ENCODE data around the gene BICRA.
"Not testable (repeated sequence)": the region's sequence is repeated elsewhere in the genome, so short reads cannot be mapped to it uniquely, and the experiment has no call there.

Gene BICRA

DNA sequence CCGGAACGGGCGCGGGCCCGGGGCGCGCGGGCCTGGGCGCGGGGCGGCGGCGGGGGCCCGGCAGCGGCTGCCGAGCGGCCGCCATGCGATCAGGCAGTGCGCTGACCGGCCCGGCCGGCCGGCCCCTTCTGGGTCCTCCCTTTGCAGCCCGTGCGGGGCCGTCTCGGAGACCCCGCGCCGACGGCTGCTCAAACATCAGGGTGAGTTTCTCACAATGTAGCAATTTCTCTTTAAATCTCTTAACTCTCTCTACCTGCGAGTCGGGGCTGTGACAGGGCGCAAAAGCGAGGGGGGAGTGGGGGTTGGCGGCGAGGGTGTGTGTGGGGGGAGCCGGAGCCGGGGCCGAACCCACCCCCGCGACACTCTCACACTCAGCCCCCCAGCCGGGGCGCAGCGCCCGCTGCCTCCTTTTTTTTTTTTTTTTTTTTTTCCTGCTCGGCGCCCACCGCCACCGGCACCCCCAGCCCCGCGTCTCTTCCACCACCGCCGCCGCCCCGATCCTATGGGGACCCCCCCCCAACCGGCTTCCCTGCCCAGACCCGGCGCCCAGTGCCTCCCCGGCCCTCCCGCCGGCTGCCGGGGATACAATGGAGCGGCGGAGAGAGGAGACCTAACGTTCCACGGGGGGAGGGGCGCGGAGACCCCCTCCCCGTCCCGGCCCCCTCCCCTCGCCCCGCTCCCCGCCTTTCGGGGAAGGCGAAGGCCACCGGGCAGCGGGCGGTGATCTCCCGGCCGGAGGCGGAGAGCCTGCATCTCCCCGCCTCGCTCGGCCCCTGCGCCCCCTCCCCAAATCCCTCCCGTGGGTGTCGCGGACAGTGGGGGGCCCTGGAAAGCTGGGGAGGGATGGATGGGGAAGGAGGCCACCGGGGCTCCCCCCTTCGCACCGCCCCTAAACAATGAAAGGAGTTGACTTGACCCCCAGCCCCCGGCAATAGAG lies at the start of gene BICRA:
Gene BICRA (plus strand): TSS at position 166 of the 937 bp plus-strand sequence. CDS start 64,441 bp downstream, outside the sequence.
- H3K4me3 ChIP-seq (ENCODE audit: low read depth, low read length): peak within 1 kb of the TSS; percentile 84

DNA sequence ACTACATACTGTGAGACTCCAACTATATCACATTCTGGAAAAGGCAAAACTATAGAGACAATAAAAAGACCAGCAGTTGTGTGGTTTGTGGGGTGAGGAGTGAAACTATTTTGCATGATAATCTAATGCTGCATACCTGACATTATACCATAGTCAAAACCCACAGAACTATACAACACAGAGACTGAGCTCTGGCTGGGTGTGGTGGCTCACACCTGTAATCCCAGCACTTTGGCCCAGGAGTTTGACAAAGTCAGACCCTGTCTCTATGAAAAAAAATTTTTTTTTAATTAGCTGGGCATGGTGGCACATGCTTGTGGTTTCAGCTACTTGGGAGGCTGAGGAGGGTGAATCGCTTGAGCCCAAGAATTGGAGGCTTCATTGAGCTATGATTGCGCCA lies 47.9 kb upstream of the BICRA start:
- H3K4me3 ChIP-seq (ENCODE audit: low read depth, low read length): no peak overlapping the region

DNA sequence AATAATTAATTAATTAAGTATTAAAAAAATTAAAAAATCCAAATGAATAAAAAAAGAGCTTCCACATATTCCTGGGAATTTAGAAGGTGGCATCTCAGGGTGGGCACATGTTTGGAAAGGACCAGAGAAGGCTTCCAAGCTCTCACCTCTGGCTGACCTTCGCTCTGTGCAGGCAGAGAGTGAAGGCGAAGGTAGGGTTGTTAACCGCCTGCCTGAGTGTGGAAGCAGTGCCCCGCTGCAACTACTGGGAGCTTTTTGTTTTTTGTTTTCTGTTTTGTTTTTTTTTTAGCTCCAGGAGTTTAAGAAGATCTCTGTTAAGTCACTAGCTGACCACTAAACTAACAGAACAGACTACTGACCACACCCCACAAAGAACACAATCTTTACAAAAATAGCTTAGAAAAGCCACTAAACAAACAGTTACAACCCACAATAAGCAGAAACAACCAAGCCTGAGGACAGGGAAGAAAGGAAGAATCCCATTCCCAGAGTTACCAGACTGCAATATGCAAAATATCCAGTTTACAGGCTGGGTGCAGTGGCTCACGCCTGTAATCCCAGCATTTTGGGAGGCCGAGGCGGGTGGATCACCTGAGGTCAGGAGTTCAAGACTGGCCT lies 47.4 kb upstream of the BICRA start:
- no peak overlapping the region for H3K4me3 ChIP-seq (ENCODE audit: low read depth, low read length)

DNA sequence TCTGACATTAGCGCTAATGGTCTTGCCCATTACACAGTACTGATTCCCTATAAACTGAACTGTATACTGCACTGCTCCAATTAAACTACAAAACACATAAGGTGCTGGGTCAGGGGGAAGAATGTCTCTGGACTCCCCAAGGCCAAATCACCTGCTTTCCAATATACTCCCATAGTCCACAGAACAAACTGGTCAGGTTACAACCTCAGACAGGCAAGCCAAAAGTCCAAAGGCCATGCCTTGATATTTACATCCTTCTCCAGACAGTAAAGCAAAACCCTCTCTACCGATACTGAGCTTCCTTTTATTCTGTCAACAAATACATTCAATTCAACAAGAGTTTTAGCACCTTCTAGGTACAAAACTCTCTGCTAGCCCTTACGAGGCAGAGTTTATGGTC lies 44.9 kb upstream of the BICRA start:
- no peak overlapping the region for H3K4me3 ChIP-seq (ENCODE audit: low read depth, low read length)

DNA sequence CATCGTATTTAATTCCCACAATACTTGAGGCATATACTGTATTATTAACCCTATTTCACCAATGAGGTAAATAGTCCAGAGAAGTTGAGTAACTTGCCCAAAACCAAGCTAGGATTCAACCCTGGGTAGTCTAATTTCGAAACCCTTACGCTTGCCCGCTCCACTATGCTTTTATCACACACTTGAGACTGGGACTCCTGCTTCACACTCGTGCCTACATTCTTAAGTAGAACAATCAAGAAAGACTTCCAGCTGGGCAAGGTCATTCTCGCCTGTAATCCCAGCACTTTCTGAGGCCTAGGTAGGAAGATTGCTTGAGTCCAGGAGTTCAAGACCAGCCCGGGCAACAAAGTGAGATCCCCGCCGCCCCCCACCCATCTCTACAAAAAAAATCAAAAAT lies 39.6 kb upstream of the BICRA start:
- no peak overlapping the region for H3K4me3 ChIP-seq (ENCODE audit: low read depth, low read length)

DNA sequence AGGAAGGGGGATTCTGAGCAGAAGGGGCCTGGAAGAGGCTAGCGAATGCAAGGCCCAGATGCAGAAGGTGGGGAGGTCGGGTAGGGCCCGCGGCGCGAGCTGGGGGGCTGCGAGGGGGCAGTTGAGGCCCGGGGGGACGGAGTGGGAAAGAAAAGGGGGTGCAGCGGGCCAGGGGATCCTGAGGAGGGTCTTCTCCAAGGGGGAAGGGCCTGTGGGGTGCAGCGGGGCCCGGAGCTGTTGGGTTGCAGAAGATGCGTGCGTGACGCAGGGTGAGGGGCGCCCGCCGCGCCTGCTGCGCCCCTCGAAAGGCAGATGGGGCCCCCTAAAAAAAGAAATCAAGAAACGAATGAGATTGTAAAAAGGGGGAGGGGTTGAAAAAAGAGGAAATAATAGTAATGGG lies 36.3 kb upstream of the BICRA start:
- H3K4me3 ChIP-seq (ENCODE audit: low read depth, low read length): no peak overlapping the region

DNA sequence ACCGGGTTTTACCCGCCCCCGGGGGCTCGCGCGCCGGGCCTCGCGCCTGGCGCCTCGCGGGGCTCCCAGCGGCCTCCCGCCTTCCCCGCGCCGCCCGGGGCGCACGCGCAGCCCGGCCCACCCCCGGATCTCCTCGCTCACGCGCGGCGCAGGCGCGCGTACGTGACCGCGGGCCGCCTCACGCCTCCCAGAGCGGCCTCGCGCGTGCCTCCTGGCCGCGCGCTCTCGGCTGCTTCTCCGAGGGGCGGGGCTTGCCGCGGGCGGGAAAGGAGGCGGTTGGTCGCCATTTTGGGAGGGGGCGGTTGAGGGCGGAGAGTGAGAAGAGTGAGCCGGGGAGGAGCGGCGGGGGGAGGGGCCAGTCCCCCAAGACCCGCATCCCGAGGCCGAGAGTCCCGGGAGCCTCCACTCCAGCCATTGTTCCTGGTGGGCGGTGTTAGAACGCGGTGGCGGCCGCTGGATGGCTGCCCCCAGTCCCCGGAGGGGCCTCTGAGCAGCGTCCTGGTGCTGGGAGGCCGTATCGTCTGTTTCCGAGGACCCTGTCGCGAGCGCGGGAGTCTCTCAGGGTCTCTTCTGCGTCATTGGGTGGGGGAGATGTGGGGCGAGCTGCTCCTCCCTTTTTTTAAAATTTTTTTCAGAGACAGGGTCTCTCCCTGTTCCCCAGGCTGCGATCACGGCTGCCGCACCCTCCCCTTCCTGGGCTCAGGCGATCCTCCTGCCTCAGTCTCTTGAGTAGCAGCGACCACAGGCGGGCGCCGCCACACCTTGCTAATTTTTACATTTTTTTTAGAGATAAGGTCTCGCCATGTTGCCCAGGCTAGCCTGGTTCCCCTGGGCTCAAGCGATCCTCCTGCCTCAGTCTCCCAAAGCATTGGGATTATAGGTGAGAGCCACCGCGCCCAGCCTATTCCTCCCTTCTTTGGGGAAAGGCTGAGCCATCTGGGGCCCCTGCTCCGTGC lies 35.6 kb upstream of the BICRA start, which contains the start of gene ZNF541:
Gene ZNF541 (minus strand): TSS at position 78 of the 956 bp plus-strand sequence. CDS start 17,292 bp downstream, outside the sequence.
- no peak within 1 kb of the TSS for H3K4me3 ChIP-seq (ENCODE audit: low read depth, low read length)

DNA sequence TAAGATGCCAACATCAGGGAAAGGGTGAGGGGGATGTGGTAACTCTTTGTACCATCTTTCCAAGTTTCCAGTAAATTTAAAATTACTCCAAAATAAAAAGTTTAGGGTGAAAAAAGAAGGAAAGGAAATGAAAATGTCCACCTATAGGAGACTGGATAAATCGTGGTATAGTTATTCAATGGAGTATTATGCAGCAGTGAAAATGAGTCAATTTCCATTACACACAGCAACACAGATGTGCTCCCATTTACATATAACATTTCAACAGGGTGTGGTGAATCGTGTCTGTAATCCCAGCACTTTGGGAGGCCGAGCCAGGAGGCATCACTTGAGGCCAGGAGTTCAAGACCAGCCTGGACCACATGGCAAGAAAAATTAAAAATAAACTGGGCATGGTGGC lies 28.5 kb upstream of the BICRA start:
- H3K4me3 ChIP-seq (ENCODE audit: low read depth, low read length): no peak overlapping the region

DNA sequence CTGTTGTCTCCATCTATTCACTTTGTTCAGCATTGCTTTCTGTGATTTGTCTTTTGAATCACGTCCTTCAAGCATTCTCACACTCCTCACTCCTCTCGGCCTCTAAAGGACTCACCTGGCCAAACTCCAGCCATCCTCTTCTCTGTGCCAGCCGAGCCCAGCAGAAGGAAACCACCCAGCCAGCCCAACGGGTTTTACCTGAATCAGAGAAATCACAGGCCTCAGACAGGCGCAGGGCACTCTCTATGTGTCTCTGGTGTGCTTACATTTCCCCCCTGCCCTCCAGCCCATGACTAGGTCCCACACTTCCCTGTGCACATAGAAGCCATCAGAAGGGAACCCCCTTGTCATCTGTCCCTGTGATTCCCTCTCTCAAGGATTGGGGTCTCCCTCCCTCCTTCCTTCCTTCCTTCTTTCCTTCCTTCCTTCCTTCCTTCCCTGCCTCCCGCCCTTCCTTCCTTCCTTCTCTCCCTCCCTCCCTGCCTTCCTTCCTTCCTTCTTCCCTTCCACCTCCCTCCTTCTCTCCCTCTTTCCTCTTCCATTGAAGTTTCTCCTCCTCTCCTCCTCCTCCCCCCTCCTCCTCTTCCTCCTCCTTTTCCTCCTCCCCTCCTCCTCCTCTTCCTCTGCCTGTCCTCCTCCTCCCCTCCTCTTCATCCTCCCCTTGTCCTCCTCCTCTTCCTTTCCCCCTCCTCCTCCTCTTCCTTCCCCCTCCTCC lies 27.2 kb upstream of the BICRA start:
- no peak overlapping the region for H3K4me3 ChIP-seq (ENCODE audit: low read depth, low read length)

DNA sequence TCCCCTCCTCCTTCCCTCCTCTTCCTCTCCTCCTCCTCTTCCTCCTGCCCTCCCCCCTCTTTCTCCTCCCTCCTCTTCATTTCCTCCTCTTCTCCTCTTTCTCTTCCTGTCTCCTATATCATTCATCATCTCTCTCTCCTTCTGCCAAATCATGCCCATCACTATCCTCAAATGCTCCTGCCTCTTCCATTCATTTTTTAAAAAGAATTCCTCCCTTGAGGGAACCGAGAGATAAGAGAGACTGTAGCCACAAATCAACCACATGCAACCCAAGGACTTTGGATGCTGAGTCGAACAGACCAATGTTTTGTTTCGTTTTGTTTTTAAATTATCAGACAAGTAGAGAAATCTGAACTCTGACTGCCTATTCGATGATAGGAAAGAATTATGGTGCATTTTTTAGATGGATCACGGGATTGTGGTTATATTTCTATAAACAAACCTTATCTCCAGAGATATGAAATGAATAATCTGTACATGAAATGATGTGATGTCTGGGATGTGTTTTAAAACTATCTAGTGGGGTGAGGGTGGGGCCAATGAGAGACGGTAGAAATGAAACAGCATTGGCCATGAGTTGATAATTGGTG lies 26.5 kb upstream of the BICRA start:
- H3K4me3 ChIP-seq (ENCODE audit: low read depth, low read length): no peak overlapping the region

DNA sequence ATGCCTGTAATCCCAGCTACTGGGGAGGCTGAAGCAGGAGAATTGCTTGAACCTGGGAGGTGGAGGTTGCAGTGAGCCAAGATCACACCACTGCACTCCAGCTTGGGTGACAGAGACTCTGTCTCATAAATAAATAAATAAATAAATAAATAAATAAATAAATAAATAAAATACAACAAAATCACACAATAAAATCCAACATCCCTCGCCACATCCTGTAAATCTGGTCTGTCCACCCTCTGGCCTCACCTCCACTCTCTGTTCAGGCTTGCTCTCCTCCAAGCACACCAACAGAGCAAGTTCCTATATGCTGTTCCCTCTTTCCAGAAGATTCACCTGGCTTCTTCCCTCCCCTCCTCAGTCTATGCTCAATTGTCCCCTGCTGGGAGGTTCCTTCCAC lies 25.8 kb upstream of the BICRA start:
- not testable (repeated sequence) for H3K4me3 ChIP-seq (ENCODE audit: low read depth, low read length)

DNA sequence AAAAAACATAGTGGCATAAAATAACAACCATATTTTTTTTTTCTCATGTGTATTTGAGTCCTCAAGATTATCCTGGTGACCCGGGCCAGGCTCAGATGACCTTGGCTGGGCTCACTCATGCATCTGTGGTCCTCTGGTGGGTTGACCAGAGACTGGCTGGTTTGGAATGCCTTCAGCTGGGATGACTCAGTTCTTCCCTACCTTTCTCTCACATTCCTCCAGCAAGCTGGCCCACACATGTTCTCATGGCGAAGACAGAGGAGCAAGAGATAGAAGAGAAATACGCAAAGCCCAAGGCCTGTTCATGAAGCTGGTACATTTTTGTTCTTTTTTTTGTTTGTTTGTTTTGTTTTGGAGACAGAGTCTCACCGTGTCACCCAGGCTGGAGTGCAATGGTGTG lies 21.6 kb upstream of the BICRA start:
- no peak overlapping the region for H3K4me3 ChIP-seq (ENCODE audit: low read depth, low read length)

DNA sequence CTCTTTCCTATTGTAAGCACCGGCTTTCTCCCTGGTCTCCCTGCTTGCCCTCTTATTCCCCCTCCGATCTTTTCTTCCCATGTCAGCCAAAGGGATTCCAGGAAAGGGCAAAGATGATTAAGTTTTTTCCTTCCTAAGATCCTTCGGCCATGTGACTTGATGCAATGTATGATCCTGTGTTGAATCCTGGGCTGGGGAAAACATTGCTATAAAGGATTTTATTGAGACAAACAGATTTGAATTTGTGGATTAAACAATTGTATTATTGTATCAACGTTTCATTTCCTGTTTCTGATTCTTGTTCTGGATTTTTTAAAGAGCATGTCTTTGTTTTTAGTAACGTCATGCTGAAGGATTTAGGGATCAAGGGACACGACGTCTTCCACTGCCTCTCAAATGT lies 19.1 kb upstream of the BICRA start:
- H3K4me3 ChIP-seq (ENCODE audit: low read depth, low read length): no peak overlapping the region

DNA sequence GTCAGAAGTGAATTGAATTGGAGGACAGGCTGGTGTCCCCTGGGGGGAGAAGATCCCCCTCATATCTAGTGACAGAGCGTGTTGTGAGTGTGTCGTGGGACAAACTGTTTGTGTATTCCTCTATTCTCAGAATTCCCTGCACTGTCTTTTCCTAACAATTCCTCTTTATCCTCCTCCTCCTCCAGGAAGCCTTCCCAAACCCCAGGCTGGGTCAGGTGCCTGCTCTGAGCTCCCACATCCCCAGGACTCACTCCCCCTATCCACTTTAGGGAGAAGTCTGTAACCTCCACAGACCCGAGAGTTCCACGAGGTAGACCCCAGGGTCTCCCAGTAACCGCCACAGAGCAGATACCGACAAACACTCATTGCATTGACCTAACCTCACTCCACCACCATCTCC lies 15.1 kb upstream of the BICRA start:
- no peak overlapping the region for H3K4me3 ChIP-seq (ENCODE audit: low read depth, low read length)

DNA sequence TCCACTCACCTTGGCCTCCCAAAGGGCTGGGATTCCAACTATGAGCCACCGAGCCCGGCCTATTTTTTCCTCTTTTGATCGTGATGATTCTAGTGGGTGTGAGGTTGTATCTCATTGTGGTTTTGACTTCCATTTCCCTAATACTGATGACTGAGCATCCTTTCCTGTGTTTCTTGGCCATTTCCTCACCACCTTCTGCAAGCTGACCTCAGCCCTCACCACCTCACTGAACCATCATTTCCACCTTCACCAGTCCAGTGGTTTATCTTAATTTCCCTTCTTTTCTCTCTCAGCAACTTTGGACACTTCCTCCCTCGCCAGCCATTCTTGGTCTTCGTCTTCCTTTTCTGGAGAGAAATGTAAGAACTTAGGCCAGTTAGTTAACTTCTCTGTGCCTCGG lies 13.0 kb upstream of the BICRA start:
- no peak overlapping the region for H3K4me3 ChIP-seq (ENCODE audit: low read depth, low read length)

DNA sequence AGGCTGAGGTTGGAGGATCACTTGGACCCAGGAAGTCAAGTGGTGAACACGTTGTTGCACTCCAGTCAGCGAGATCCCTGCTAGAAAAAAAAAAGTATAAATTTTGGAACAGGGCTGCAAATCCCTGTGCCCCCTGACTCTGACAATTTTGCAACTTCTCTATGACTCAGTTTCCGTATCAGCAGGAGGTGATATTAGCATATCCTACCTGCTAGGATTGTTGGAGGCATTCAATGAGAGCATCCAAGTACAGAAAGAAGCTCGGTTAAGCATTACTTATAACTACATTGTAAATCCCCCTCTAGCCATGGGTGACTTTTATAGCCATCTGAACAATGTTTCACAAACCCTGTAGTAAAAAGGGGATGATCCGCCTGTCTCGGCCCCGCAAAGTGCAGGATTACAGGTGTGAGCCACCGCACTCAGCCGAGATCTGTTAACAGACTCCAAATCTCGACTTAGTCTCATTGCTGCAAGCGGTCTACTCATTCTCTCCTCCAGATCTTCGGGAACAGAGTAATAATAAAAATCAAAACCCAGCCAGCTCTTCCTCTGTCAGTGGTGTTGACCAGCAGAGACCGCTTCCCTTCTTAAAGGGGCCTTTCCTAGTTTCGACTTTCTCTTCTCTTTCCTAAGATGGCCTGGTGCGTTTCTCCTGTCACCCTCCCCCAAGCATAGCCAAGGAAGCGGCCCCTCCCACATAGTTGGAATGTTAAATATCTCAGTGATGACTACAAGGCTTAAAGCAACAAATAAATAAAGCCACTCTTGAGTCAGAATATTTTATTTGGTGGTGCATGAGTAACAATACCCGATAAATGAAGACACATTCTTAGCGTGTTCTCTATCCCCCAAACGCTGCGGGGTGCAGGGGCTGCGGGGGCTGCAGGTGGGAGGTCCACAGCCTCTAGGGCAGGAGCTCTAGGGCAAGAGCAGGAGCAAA lies 10.3 kb upstream of the BICRA start:
- H3K4me3 ChIP-seq (ENCODE audit: low read depth, low read length): peak overlapping the region; percentile 30

DNA sequence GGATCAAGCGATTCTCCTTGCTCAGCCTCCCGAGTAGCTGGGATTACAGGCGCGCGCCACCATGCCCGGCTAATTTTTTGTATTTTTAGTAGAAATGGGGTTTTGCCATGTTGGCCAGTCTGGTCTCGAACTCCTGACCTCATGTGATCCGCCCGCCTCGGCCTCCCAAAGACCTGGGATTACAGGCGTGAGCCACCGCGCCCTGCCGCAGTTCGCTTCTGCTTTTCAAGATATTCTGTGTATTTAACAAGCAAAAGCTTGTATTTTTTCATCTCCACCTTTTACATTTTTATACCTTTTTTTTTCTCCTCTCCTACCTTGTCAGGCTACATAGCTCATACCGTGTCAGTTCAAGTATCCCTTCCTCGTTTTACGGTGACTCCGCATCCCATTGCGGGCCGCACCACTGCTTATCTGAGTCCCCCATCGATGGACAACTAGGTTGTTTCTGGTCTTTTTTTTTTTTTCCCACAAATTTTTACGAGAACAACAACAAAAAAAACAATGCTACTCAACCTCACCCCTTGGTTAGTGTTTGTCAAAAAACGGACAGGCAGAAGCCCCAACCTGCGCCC lies 9.2 kb upstream of the BICRA start:
- peak overlapping the region; percentile 56 for H3K4me3 ChIP-seq (ENCODE audit: low read depth, low read length)
